ENCODE results near the gene ESYT3. TPM values are rescaled to one million over a fixed set of nuclear protein-coding genes. Genes with fewer than 3 reads are reported as not detected.
"Not testable (repeated sequence)": the region's sequence is repeated elsewhere in the genome, so short reads cannot be mapped to it uniquely, and the experiment has no call there.

The ESYT3 gene
- total RNA-seq, 2 donors from 2014 or later: 1.1 to 3.2 TPM

DNA sequence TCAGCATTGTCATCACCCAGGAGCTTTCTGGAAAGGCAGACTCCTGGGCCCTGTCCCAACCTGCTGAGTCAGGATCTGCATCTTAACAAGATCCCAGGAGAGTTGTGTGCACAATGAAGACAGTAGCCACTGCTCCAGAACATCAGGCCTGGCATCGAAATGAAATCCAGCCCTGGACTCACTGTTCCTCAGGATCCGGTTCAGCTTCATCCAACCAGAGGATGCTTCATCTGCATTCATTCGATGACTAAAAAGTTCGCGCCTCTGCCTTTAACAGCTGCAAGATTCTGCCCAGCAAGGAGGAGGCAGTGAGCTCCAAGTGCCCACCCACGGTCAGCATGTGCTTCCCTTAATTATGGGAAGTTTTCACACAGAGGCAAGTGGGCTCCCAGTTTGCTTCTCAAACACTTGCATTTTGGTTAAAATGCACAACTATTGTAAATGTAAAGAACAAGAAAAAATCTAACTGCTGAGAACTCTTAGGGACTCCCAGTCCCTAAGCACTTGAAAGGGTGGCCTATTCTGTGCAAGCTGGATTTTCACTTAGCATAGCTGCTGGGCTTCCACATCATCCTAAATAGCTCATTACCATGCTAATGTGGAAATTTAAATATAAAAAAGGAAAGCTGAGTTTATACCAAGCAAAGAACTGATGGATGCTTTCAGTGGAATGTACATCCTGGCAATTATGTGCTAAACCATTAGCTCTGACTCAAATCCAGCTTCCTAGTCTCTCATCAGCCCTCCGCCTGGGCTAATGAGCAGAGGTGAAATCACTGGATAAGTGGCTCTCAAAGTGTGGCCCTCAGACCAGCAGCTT lies 25.5 kb upstream of the ESYT3 start:
- Histone ChIP-seq H3K36me3 (no peaks in the 10 kb centered on the region), H3K4me3 (no peak overlapping the region), H3K9me3 (no peaks in the 10 kb centered on the region), H3K27me3 (replicated peaks; ENCODE audit: insufficient read depth) (no peaks in the 10 kb centered on the region), H3K4me1 (replicated peaks) (no peaks in the 10 kb centered on the region), H3K27ac (no peak overlapping the region)
- 65% methylated on average over 7 of the region's 7 CpGs for WGBS
- intact Hi-C loops (cut with DNase I): no loop called here
- no peak for TF ChIP-seq POLR2AphosphoS5 (IDR thresholded peaks at IDR 0.05)
- no peak for TF ChIP-seq POLR2A (IDR thresholded peaks at IDR 0.05)
- TF ChIP-seq, protein P1, sequence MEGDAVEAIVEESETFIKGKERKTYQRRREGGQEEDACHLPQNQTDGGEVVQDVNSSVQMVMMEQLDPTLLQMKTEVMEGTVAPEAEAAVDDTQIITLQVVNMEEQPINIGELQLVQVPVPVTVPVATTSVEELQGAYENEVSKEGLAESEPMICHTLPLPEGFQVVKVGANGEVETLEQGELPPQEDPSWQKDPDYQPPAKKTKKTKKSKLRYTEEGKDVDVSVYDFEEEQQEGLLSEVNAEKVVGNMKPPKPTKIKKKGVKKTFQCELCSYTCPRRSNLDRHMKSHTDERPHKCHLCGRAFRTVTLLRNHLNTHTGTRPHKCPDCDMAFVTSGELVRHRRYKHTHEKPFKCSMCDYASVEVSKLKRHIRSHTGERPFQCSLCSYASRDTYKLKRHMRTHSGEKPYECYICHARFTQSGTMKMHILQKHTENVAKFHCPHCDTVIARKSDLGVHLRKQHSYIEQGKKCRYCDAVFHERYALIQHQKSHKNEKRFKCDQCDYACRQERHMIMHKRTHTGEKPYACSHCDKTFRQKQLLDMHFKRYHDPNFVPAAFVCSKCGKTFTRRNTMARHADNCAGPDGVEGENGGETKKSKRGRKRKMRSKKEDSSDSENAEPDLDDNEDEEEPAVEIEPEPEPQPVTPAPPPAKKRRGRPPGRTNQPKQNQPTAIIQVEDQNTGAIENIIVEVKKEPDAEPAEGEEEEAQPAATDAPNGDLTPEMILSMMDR (IDR thresholded peaks at IDR 0.05): no peak
- no peak for DNase-seq (ENCODE audit: low spot score)

DNA sequence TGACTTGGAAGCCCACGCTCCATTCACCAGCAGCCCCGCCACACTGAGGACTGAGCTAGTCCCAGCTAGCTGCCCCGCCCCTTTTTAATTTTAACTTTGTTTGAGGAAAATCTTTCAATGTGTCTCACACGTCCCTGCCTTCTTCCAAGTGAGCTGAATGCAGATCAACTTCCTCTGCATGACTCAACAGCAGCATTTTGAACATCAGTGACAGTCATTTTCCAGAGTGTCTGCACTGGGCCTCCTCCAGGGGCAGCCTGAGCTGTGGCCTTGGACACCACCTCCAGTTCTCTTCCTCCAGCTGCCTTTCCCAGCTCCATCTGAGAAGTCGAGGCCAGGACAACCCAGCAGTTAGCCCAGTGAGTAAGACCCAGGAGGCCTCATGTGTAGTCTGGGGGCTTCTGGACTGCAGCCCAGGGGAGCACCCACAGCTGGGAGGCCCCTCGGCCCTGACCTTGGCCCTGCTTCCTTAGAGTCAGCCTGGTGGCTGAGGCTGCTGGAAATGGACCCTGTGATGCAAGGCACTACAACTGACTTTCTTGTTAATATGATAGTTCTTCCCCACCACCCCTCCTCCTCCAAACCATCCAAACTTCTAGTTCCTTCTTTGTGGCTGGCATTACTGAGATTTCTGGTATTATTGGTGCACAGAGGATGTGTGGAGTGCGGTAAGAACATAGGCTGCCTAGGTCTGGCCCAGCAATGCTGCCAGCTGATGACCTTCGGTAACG lies 21.4 kb upstream of the ESYT3 start:
- DNase-seq (ENCODE audit: low spot score): no peak
- Histone ChIP-seq H3K4me3 (no peak overlapping the region), H3K4me1 (replicated peaks) (no peaks in the 10 kb centered on the region), H3K27ac (no peak overlapping the region), H3K36me3 (no peaks in the 10 kb centered on the region), H3K27me3 (replicated peaks; ENCODE audit: insufficient read depth) (no peaks in the 10 kb centered on the region), H3K9me3 (no peaks in the 10 kb centered on the region)
- 68% methylated on average over 9 of the region's 9 CpGs for WGBS
- TF ChIP-seq, protein P1 (IDR thresholded peaks at IDR 0.05): no peak
- intact Hi-C loops (cut with DNase I): loop anchor here (10.0 kb wide), 1 partner anchor 512 kb away; no protein-coding TSS in a partner anchor

DNA sequence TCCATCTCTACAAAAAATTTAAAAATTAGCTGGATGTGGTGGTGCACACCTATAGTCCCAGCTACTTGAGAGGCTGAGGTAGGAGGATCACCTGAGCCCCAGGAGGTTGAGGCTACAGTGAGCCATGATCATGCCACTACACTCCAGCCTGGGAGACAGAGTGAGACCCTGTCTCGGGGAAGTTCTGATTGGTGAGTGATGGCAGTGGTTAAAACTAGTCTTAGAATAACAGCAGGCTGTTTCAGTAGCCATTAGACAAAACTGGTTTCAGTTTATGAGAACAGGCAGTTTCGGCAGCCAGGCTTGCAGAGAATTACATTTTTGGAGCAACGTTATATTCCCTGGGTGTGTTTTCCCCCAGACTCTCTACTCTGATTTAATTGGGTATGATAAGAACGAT lies 18.2 kb upstream of the ESYT3 start:
- not testable (repeated sequence) for H3K27ac ChIP-seq; H3K27me3 ChIP-seq (replicated peaks; ENCODE audit: insufficient read depth); H3K4me3 ChIP-seq; H3K4me1 ChIP-seq (replicated peaks); H3K9me3 ChIP-seq; H3K36me3 ChIP-seq; DNase-seq (ENCODE audit: low spot score)
- 65% methylated on average over 4 of the region's 4 CpGs for WGBS
- intact Hi-C loops (cut with DNase I): loop anchor here (5.0 to 10.0 kb wide), 2 partner anchors 69 to 509 kb away; partner anchors contain the start of gene MRAS

DNA sequence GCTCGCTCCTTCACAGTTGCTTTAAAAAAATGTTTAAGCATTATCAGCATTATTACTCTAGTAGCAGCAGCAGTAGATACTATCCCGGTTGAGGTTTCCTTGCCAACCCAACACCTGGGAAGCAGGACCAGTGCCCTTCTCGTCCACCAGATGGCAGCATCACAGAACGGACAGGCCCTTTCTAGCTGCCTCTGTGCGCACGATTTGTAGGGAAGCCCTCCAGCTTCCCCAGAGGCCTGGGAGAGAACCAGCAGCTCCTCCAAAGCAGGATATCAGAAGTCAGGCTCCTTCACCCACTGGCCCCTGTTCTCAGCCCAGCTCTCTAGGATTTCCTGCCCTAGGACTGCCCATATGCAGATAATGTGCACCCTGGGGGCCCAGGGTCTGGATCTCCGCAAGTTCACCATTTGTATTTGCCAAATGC lies 16.8 kb upstream of the ESYT3 start:
- no peaks in the 10 kb centered on the region for H3K27me3 ChIP-seq (replicated peaks; ENCODE audit: insufficient read depth)
- intact Hi-C loops (cut with DNase I): loop anchor here (5.0 to 10.0 kb wide), 2 partner anchors 70 to 507 kb away; partner anchors contain the start of gene MRAS
- H3K4me3 ChIP-seq: no peak overlapping the region
- peak; percentile 68 for DNase-seq (ENCODE audit: low spot score)
- WGBS: 18% methylated on average over 7 of the region's 7 CpGs
- H3K4me1 ChIP-seq (replicated peaks): no peaks in the 10 kb centered on the region
- TF ChIP-seq, protein P1 (IDR thresholded peaks at IDR 0.05): peak; percentile 74 to 90 (median 80)
- TF ChIP-seq POLR2A (IDR thresholded peaks at IDR 0.05) (no peak), POLR2AphosphoS5 (IDR thresholded peaks at IDR 0.05) (peak; percentile 15)
- no peaks in the 10 kb centered on the region for H3K9me3 ChIP-seq
- no peaks in the 10 kb centered on the region for H3K36me3 ChIP-seq
- no peak overlapping the region for H3K27ac ChIP-seq

DNA sequence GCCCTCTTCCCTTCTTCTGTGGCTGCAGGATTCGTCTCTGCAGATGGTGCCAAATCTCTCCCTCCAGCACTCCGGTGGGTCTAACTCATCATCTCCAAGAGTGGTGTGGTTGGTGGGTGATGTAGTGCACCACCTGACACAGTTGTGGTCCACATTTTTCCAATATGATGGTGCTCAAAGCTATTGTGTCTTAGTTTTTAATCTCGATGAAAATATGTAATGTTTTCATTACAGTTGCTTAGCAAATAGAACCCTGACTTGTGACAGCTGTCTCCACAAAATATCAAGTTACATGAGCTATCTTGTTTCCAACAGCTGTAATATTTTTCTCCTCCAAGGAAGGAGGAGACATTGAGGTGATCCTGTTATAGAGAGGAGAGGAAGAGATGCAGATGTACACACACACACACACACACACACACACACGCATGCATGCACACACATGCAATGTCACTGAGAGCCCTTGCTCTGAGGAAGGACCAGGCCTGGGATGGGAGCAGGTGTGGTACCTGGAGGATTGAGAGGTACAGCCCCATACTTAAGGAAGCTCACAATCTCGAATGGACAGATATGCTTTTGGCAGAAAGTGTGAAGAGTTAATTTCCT lies 15.7 kb upstream of the ESYT3 start:
- no peak for TF ChIP-seq POLR2A (IDR thresholded peaks at IDR 0.05)
- TF ChIP-seq POLR2AphosphoS5 (IDR thresholded peaks at IDR 0.05): no peak
- TF ChIP-seq, protein P1 (IDR thresholded peaks at IDR 0.05): no peak
- intact Hi-C loops (cut with DNase I): loop anchor here (5.0 to 10.0 kb wide), 2 partner anchors 71 to 506 kb away; partner anchors contain the start of gene MRAS

More for the DNA sequence above, 15.7 kb upstream of the ESYT3 start:
- Histone ChIP-seq H3K27me3 (replicated peaks; ENCODE audit: insufficient read depth) (no peaks in the 10 kb centered on the region), H3K9me3 (no peaks in the 10 kb centered on the region), H3K4me3 (no peak overlapping the region), H3K27ac (no peak overlapping the region), H3K36me3 (no peaks in the 10 kb centered on the region), H3K4me1 (replicated peaks) (no peaks in the 10 kb centered on the region)
- DNase-seq (ENCODE audit: low spot score): no peak
- WGBS: 66% methylated on average over 5 of the region's 5 CpGs
